HG03354 (cell line): ENCODE results near the gene MACROH2A1.
A peak's percentile ranks its signal among the peaks of the same experiment; 100 is the strongest.
"Not testable (repeated sequence)": the region's sequence is repeated elsewhere in the genome, so short reads cannot be mapped to it uniquely, and the experiment has no call there.

ENCODE experiments used
- ATAC-seq: cut with Tn5 transposase; IDR thresholded peaks from one replicate; pipeline ENCODE4 v1.9.1; 2021; ENCODE audit warnings: mild to moderate bottlenecking; ENCODE audit not compliant: unreplicated experiment, poor library complexity, severe bottlenecking

MACROH2A1 gene

DNA sequence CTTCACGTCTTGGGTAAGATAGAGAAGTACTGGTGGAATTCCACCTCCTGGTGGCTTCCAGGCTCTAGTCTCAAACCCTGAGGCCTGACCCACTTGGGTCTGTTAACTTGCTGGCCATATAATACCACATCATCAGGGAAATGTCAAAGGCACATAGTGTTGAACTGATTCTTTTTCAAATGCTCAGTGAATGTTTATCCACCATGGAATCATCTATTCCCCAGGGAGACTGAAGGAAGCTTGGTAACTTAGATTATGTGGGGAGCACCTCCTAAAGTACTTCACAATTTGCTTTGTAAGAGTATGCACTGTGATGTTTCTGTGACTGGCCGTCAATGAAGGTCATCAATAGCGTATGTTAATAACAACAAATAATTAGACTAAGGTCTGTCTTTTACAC, 16.1 kb downstream of the MACROH2A1 start:
- ATAC-seq: no peak

DNA sequence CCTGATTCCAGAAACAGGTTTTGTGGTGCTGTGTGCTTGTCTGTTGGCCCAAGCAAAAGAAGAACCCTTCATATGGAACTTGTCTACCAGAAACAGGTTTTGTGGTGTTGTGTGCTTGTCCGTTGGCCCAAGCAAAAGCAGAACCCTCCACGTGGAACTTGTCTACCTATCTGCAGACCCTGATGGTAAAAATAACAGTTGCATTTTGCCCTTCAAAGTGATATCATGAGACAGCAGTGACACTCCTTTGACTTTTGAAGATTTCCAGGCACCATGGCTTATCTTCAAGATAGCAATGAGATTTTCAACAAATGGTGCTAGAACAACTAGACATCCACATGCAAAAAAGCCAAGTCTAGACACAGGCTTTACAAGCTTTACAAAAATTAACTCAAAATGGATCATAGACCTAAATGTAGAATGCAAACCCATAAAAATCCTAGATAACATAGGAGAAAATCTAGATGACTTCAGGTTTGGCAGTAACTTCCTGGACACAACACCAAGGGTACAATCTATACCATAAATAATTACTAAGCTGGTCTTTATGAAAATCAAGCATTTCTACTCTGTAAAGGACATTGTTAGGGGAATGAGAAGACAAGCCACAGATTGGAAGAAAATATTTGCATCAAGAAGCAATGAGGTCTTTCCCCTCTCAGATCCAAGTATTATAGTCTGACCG, 16.8 kb downstream of the MACROH2A1 start:
- ATAC-seq: no peak

- ATAC-seq: no peak
These were observed 19.9 kb downstream of the MACROH2A1 start for GRCh38 chr5:135379046-135379654.

GRCh38 chr5:135377751-135378680, 21.0 kb downstream of the MACROH2A1 start:
- ATAC-seq: peak; percentile 23

DNA sequence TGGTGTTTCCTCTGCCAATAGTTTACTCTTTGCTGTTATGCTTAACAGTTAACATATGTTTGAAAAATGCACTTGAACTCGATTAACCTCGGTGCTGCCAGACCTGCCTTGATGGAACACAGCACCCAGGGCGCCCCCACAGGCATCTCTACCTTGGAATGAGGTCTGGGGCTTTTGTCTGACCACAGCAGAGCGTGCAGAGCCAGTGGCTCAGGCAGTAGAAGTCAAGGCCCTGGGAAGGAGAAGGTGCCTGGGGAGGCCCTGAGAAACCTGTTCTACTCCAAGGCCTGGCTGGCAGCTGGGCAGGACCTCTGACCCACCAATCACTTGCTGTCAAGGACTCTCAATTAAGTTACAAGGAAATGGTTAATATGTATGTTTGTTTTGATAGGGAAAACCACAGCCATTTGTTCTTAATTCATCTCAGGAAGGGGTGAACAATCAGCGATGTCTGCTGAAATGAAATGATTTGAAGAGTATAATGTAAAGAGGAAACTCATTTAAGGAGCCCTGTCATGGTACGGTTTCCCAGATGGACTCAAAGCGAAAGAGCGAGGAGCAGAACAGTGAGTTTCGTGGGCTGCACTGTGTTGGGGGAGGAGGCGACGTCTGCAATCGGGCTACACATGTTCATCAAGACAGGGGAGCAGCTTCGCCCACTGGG, 21.9 kb downstream of the MACROH2A1 start:
- ATAC-seq: peak; percentile 75

- ATAC-seq: no peak
These were observed 23.8 kb downstream of the MACROH2A1 start for GRCh38 chr5:135375040-135375793.

DNA sequence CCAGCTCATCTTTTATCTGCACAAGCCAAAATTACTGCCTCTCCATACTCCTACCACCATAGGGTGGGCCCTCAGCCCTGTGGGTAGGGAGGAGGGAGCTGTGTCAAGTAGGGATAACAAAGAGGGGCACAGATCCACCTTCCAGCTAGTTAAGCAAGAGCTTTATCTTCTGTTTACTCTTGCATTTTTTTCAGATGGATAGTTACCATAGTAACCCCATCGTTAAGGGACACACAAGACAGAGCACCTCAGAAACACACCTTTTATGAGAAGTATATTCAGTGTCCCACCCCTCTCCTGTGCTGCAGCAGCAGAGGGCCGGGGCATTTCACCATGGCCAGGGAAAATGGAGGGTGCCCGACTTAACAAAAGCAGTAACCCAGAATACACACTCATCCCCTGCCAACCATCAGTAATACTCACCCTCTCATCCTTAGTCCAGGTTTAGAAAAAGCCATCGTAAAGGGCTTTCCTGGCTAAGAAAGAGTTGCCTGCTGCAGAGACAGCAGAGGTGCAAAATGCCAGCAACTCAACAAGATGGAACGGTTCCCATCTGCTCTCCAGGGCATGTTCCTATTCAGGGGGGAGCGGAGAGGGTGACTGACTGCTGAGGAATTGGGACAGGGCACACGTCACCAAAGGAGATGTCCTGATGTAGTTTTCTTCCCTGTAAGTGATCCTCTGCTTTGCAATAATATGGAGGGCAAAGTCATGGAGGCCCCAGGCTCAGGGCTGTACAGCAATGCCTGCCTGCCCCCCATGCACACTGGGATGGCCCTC, 25.1 kb downstream of the MACROH2A1 start:
- ATAC-seq: no peak

DNA sequence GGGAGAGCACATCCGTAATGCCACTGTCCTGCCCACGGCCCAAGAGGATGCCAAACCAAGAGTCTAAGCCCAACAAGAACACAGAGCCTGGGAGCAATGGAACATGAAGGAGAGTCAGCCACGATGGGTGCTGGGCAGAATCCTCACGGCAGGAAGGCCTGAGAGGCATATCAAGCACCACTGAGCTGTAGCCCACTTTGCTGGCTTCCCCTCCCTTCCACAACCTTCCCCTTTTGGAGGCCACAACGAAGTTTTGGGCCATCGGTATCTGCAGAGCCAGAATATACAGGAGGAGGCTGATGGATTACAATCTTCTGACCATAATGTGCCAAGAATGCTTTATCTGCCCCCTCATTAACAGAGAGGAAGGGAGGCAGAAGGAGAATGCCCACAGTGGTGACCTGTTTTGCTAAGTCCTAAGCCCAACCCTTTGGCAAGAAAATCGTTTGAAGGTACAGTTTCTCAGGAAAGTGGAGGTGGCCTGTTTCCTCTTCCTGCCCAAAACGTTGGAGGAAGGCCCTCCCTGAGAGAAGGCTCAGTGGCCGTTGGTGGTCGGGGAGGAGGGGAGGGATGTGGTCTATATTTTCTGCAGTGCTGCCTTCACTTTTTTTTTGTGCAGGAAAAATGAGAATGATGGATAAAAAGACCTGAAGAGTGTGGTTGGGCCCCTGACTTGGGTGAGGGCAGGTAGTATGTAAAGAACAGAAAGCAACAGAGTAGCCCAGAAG, 26.2 kb downstream of the MACROH2A1 start:
- ATAC-seq: no peak

- ATAC-seq: no peak
These were observed 27.3 kb downstream of the MACROH2A1 start for GRCh38 chr5:135371622-135372232.

- no peak for ATAC-seq
These were observed 29.1 kb downstream of the MACROH2A1 start for GRCh38 chr5:135369952-135370351.

- no peak for ATAC-seq
These were observed 31.5 kb downstream of the MACROH2A1 start for GRCh38 chr5:135367554-135367953.

DNA sequence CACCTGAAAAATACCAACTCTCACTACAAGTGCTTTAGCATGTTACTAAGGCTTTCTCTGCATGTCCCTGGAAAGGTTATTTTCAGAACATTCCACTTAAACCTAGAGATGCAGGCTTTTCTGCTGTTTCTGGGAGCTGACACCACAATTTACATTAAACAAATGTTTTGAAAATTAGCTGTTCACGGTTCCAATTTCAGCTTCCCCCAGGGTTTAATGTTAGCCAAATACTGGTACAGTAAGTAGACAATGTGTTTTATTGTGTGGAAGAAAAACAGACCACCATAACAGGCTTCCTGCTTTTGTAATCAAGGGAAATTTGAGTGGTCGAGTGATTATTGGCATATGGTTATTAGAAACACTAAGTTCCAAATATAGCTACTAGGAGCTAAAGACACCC, 32.0 kb downstream of the MACROH2A1 start:
- no peak for ATAC-seq

DNA sequence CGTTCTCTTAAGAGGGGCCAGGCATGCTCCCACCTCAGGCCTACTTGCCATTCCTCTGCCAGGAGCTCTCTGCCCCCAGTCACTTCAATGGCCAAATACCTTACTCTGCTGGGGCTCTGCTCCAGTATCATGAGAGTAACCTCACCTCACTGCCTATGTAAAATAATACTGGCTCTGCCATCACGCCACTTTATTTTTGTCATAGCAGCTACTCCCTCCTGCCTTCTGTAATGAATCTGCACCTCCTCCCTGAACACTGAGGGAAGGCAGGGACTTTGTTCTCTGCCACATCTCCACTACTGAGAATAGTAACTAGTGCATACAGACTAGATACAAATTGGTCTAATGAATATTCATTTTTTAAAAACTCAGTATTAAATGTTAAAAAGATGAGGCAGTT, 33.8 kb downstream of the MACROH2A1 start:
- ATAC-seq: no peak

GRCh38 chr5:135364421-135365262, 34.4 kb downstream of the MACROH2A1 start:
- ATAC-seq: no peak

- ATAC-seq: not testable (repeated sequence)
These were observed 35.7 kb downstream of the MACROH2A1 start for GRCh38 chr5:135363342-135363741.

DNA sequence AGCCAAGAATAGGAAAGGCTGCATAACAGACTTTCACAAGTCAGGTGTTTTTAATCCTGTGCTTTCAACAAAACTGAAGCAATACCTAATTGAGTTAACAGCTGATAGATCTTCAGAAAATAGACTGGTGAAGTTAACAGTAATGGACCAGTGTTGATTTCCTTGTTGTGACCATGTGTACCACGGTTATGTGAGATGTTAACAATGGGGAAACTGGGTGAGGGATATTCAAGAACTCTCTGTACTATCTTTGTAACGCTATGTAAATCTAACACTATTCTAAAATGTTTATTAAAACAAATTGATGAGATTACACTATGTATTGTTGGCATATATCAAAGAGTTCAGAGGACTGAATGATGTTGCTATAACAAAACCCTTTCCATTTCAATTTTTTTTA, 36.9 kb downstream of the MACROH2A1 start:
- no peak for ATAC-seq
